ENCODE results near the gene MYF6. TPM values are rescaled to one million over a fixed set of nuclear protein-coding genes. Genes with fewer than 3 reads are reported as not detected.

Gene MYF6
- total RNA-seq, 1 donor from 2014 or later: not detected

DNA sequence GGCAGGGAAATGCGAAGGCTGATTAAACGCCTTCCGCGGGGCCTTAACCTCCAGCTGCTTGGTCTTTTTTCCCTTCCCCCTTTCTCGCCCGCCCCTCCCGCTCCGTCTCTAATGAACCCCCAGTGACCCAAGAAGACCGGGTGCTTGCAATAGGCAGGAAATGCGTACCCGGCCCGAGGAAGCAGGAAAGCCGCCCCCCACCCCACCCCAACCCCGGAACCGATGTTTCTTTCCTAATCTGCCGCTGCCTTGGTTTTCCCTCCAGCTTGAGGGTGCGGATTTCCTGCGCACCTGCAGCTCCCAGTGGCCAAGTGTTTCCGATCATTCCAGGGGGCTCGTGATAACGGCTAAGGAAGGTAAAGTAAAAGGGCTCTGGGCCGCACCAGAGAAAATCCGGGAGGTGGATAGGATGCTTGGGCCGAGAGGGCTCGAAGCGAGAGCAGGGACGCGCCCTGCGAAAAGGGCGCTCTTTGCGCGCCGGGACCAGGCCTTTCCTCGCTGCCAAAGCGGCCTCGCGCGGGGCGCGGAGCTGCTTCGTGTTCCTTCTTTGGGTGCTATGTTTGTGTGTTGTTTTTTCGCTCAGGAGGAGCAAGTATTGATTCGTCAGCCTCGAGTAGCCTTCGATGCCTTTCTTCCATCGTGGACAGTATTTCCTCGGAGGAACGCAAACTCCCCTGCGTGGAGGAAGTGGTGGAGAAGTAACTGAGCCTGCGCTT is 983 bp downstream of the MYF6 start:
- Histone ChIP-seq H3K36me3 (ENCODE audit: control insufficient read depth, insufficient read depth, low read length) (no peaks in the 10 kb centered on the region), H3K27me3 (ENCODE audit: control insufficient read depth, insufficient read depth, low read length) (peaks cover 6% of the 10 kb centered on the region), H3K4me3 (ENCODE audit: low read depth, low read length) (peak overlapping the region; percentile 35)
- no peak for DNase-seq (ENCODE audit: low read depth)
- TF ChIP-seq, protein P1, sequence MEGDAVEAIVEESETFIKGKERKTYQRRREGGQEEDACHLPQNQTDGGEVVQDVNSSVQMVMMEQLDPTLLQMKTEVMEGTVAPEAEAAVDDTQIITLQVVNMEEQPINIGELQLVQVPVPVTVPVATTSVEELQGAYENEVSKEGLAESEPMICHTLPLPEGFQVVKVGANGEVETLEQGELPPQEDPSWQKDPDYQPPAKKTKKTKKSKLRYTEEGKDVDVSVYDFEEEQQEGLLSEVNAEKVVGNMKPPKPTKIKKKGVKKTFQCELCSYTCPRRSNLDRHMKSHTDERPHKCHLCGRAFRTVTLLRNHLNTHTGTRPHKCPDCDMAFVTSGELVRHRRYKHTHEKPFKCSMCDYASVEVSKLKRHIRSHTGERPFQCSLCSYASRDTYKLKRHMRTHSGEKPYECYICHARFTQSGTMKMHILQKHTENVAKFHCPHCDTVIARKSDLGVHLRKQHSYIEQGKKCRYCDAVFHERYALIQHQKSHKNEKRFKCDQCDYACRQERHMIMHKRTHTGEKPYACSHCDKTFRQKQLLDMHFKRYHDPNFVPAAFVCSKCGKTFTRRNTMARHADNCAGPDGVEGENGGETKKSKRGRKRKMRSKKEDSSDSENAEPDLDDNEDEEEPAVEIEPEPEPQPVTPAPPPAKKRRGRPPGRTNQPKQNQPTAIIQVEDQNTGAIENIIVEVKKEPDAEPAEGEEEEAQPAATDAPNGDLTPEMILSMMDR (IDR thresholded peaks at IDR 0.05; ENCODE audit: insufficient read depth, low read length, poor library complexity, severe bottlenecking): no peak

DNA sequence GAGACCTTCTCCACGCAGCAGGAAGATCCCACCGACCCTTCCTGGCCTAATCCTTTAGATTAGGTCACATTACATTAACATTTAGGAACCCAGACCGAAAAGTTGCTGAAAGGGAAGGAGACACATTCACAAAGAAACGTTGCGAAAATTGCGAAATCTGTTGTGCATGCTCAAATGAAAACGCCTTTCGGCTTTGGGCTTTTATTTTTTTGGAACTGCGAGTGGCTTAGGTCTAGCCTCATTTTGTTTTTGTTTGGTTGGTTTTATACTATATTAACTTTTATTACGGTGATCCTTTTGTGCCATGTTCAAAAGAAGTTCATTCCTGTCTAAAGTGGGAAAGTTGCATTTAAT is 1.5 kb downstream of the MYF6 start:
- no peak for DNase-seq (ENCODE audit: low read depth)
- TF ChIP-seq, protein P1 (IDR thresholded peaks at IDR 0.05; ENCODE audit: insufficient read depth, low read length, poor library complexity, severe bottlenecking): no peak
- Histone ChIP-seq H3K4me3 (ENCODE audit: low read depth, low read length) (peak overlapping the region; percentile 35), H3K36me3 (ENCODE audit: control insufficient read depth, insufficient read depth, low read length) (no peaks in the 10 kb centered on the region), H3K27me3 (ENCODE audit: control insufficient read depth, insufficient read depth, low read length) (peaks cover 6% of the 10 kb centered on the region)

DNA sequence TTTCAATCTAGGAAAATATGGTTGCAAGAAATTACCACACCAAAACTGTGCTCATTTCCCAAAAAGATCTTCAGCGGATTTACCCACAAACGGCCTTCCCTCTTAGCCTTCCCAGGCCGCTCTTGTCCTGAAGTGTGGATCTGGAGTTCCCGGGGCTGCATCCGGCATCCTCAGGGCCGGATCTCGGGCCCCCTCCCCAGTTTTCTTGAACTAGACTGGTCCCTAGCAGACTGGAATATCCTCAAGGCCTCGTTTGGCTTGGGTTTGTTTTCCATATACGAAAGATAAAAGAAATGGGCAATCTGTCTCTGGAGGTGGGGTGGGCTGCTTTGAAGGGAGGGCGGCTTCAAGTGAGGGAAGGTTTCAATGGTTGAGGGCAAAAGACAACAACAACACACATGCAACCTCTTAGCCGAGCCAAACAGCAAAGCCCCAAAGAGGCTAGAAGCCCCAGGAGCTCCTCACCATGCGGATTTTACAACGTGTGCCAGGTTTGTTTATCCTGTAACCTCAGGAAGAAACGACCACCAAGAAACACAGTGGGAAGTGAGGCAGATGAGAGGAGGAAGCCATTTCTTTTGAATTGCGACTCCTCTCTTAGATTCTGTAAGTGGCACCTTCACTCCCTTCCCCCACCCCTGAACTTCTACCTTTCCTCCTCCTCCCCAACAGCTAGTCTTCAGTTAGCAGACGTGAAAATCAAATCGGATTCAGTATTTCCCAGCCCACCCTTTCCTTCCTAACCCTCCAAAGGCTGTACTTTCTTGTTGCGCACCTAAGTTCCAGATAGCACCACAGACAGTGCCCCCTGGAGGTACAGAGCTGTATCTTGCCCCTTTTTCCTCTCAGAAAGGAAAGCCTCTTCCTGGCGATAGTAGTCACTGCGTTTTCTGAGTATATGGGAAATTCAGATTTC is 2.6 kb downstream of the MYF6 start:
- TF ChIP-seq, protein P1 (IDR thresholded peaks at IDR 0.05; ENCODE audit: insufficient read depth, low read length, poor library complexity, severe bottlenecking): peak; percentile 63
- H3K36me3 ChIP-seq (ENCODE audit: control insufficient read depth, insufficient read depth, low read length): no peaks in the 10 kb centered on the region
- H3K4me3 ChIP-seq (ENCODE audit: low read depth, low read length): no peak overlapping the region
- peaks cover 13% of the 10 kb centered on the region for H3K27me3 ChIP-seq (ENCODE audit: control insufficient read depth, insufficient read depth, low read length)
- no peak for DNase-seq (ENCODE audit: low read depth)

DNA sequence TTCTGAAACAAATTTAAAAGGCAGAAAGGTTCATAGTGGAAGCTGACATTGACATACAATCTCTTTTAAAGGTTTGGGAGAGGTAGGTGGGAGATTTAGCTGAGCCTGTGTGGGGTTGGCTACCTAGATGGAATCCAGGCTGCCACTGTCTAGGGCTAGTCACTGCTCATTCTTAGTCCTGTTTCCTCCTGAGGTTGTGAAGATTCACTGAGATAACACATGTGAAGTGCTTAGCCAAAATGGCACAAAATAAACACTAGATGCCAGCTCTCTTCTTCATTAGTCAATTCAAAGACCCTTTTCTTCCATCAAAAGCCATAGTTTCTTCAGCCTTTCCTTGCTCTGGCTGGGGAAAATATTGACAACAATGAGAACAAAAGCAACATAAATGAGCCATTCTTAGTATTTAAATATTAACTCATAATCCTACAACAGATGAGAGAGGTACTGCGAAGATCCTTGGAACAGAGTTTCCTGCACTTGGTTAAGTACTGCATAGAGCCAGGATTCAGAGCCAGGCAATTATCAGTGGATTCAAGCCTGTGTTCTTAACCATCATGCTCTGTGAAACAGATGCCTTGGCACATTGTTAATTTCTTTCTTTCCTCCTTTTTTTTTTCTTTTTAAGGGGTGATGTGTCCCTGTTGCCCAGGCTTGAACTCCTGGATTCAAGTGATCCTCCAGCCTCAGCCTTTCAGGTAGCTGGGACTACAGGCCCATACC is 3.5 kb downstream of the MYF6 start:
- H3K27me3 ChIP-seq (ENCODE audit: control insufficient read depth, insufficient read depth, low read length): peaks cover 20% of the 10 kb centered on the region
- no peak overlapping the region for H3K4me3 ChIP-seq (ENCODE audit: low read depth, low read length)
- H3K36me3 ChIP-seq (ENCODE audit: control insufficient read depth, insufficient read depth, low read length): no peaks in the 10 kb centered on the region
- TF ChIP-seq, protein P1 (IDR thresholded peaks at IDR 0.05; ENCODE audit: insufficient read depth, low read length, poor library complexity, severe bottlenecking): no peak
- no peak for DNase-seq (ENCODE audit: low read depth)

DNA sequence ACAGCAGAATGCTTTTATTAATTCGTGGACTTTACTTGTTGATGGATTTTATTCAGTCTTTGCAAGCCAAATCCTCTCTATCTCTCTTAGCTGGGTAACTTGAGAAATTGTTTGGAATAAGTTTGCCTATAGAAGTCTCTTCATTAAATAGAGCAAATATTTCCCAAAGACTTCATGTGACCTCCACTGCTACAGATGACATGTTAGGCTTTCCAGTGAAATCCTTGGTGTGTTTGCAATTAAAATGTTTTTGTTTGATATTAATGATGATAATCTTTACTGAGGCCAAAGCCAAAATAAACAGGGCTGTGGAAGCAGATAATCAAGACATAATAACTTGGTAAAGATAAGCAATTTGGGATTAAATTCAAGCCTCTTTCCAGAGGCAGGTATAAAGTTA is 4.4 kb downstream of the MYF6 start:
- TF ChIP-seq, protein P1 (IDR thresholded peaks at IDR 0.05; ENCODE audit: insufficient read depth, low read length, poor library complexity, severe bottlenecking): no peak
- H3K27me3 ChIP-seq (ENCODE audit: control insufficient read depth, insufficient read depth, low read length): peaks cover 28% of the 10 kb centered on the region
- no peak overlapping the region for H3K4me3 ChIP-seq (ENCODE audit: low read depth, low read length)
- no peak for DNase-seq (ENCODE audit: low read depth)
- H3K36me3 ChIP-seq (ENCODE audit: control insufficient read depth, insufficient read depth, low read length): no peaks in the 10 kb centered on the region
